SKM-1 (cell line): Measurements from ENCODE around the gene DLG2.

Source experiments
- DNase-seq: peaks from one replicate; lab custom pipeline; 2025; ENCODE audit not compliant: unreplicated experiment; lab: John Stamatoyannopoulos, UW

DLG2 gene

DNA sequence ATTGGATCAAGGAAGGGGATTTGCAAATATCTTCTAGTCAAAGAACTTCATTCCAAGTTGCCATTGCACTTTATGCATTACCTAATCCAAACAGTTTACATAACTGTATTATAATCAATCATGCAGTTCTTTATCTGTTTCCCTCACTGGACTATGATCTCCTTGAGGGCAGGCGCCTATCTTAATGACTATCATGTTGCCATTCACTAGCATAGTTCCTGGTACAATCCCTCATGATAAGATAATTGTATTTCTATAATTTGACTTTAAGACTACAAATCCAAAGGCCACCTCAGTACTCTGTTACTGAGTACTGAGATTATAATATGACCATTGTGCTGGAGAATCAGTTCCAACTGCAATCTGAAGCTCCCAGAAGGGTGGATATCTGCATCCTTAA lies 2062.3 kb downstream of the DLG2 start:
- no peak for DNase-seq

DNA sequence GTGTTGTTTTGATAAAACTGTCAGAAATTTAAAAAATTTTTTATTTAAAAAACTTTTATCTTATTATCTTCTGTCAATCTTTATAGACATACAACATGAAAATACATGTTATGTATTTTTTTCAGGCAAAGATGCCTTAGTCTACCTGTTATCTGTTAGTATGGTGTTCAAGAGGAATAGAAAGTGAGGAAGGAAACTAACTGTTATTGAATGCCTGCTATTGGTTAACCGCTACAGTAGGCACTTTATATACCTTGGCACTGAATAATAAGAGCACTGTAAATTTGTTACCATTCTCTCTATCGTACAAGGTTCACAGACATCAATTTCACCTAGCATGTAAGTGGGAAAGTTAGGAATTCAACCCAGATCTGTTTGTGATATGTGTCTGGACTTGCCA lies 2068.9 kb downstream of the DLG2 start:
- no peak for DNase-seq

DNA sequence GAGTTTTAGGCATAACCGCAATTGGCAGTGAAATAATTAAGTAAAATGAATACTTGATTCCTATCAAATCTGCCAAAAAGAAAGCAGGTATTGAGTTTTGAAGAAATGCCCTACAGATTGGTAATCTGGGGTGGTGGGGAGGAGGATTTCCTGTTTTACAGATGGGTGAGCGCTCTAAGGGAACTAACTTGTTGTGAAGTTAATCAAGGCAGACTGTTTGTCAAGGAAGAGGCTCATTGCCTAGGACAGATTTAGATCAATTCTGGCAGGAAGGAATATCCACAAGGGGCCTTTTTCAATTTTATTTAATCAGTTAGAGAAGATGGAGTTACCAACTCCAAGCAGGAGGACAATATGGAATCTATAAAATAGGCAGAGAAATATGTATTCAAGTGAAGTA lies 2069.5 kb downstream of the DLG2 start:
- DNase-seq = no peak

DNA sequence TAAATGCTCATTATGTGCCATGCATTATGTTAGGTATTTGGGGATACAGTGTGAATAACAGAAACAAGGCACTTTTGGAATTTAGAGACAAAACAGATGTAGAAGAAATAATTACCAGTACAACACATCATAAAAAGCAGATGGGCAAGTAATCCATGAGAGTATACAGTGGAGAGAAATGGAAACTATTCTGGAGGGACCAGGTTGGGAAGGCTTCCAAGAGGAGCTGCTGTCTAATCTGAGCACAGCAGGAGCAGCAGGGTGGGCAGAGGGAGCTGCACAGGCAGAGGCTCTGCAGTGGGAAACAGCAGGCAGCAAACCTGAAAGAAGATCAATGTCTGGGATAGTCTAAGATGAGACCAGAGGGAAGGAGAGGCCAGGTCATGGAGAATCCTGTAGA lies 2072.3 kb downstream of the DLG2 start:
- no peak for DNase-seq

DNA sequence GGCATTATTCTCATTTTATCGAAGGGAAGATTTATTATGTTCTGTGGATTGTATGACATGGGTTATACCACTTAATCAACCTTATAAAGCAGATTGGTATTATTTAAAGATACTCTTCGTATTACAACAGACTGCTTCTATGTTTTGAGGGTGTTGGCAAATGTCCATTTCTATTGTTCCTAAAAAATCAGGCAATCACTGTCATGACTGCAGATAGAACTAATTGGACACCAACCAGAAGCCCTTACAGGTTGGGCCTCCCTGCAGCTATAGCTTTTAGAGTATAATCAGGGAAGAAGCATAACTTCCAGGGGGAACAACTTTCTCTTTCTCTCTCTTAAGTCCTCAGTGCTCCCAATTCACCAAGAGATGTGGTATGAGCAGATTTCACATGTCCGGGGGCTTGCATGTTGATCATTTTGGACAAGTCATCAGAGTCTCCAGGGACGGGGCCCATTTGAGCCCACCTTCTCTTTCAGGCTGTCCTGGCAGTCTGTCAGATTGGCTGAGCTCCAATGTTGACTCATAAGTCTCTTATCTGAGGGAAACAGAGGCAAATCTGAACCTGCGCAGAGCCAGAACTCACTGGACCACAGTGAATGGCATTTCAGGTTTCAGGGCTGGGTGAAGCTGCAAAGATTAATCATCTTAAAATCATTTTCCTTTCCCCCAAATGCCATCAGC lies 2077.0 kb downstream of the DLG2 start:
- no peak for DNase-seq

DNA sequence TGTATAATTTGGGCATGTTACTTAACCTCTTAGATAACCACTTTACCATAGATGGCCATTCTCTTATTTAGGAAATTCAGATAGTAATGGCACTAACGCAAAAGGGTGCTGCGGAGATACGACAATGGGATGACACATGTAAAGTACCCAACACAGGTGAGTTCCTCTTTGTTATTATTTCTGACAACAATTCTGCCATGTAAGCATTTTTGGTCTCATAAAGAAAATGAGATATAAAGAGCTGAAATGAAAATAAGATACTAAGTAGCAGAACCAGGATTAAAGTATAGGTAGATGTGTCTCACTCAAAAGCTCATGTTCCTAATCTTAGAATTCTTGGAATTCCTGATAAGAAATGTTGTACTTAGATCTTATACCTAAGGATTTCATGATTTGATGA lies 2080.8 kb downstream of the DLG2 start:
- no peak for DNase-seq

DNA sequence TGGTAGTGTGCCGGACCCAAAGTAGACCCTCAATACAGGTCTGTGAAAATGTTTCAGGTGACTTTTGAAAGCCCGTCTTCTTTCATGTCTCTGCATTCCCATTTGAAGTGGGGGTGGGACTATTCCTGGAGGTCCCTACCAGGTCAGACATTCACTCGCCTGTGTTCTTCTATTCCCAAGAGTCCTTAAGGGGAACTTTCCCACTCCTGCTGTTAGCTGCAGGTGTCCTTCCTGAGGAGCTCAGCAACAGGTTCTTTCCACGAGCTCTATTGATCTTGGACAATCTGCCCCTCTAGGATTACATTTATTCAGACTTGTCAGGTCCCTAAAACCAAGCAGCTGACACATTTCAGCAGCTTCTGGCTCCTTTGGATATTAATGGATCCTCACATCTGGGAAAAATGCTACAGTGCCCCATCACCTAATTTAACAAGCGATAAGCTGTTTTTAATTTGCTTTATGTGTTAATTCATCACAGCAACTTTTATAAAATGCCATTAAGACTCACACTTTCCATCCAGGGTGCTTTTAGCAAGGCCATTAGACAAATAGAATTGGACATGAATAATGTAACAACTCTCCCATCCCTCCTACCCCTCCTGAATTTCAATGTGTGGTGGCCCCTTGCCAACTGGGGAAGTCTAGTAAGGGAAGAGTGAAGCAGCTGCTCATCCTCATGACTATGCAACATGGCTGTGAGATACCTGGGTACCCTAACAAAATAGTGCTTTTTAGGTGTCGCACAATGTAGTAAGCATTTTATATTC lies 2081.5 kb downstream of the DLG2 start:
- no peak for DNase-seq

DNA sequence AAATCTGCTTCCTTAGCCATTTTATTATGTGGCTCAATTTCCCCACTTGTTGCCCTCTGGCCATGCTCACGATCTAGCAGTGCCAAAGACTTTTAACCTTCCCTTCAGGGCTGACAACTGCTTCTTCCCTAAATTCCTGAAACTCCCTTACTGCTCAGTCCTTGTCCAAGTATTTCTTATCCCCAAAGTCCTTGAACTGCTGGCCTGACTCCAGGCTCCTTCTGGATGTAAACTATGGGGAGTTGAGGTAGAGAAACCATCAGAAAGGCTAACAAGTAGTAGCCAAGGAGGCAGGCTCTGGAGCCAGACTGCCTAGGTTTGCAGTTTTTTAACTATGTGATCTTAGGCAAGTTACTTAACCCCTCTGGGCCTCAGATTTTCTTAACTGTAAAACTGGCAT lies 2082.3 kb downstream of the DLG2 start:
- no peak for DNase-seq

DNA sequence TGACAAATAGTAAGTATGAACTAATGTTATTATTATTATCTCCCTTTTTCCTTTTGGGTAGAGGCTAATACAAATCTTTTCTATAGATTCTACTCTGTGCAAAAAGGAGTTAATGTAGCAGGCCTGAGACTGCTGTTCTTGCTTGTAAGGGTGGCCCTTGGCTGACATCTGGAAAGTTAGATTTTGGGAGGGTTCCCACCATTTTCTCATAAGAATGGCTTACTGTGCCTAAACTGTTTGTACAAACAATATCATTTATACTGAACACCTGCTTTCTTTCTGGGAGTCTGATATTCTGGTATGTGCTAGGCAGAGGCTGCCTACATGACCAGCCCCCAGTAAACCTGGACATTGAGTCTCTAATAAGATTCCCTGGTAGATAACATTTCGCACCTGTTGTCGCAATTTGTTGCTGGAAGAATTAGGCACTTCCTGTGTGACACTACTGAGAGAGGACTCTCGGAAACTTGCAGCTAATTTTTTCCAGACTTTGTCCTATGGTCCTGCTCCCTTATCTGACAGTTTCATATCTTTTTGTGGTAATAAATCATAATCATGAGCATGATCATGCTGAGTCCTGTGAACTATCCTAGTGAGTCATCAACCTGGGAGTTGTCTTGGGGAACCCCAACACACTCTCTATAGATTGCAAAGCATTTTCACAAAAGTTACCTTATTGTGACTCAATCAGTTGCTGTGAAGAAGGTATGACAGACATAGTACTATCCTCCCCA lies 2083.3 kb downstream of the DLG2 start:
- no peak for DNase-seq

DNA sequence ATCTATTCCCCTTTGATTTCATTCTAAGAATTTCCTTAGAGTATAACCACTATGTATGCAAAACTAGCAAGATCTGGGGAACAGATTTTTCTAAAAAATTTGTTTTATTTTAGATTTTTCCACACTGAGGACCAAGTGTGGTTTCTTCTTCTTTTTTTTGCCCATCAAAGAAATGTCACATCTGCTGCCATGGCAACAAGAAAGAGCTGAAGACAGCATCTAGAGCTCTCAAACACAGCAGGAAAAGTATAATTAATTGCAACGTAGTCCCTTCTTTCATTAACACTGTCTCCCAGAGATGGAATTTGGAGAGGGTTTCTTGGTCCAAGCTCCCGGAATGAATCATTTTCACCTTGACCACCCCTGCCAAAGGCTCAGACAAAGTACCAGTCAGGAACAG lies 2084.3 kb downstream of the DLG2 start:
- no peak for DNase-seq

DNA sequence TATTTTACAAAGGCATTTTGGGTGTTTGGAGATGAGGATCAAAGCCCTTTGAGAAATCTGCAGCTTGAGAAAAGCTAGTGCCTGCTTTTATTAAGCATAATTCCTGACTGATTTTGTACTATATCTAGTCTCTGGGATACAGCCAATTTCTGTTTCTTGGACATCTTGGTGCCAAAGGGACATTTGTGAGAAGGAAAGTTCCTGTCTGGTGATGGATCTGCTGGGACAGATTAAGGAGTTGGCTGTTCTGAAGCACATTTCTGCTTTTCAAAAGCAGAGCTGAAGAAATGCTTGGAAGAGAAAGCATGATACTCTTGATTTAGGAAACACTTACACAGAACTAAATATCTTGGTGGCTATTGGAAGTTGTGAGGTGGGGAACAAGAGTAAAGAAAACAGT lies 2086.4 kb downstream of the DLG2 start:
- no peak for DNase-seq

DNA sequence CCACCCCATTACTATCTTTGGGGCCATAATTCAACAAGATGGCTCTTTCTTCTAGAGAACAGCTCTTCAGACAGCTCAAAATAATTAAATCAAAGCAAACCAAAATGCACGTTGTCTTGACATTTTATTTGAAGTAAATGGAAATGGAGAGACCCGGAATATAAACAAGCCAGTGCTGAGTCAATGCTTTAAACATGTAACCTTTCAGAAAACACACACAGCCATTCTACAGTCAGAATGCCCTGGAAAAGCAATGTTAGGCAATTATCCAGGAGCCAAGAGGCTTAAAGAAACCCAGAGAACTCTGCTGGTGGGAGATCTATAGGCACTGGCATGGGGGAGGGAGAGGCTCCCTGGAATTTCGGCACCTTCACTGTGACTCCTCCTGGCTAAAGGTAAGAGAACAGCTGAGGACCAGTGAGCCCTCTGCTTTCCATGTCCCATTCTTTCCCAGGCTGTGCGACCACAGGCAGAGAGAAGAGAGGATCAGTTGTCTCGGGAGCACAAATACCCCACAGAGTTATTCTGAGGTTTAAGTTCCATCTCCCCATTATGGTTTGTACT lies 2086.9 kb downstream of the DLG2 start:
- DNase-seq = no peak

DNA sequence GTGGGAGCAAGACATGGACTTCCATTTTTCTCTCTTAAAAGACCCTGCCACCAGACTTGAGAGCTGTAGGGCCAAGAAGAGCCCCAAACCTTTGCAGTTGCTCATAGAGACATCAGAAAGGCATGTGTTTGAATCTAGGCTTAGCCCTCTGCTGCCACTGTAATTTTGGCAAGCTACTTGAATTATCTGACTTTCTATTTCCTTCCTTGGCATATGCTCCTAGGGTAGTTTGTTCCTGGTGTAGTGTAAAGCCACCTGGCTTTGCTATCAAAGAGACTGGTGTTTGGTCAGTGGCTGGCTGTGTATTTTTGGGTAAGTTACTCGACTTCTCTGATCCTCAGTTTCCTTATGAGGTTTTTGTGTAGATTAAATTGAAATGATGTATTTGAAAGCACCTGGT lies 2088.9 kb downstream of the DLG2 start:
- no peak for DNase-seq

DNA sequence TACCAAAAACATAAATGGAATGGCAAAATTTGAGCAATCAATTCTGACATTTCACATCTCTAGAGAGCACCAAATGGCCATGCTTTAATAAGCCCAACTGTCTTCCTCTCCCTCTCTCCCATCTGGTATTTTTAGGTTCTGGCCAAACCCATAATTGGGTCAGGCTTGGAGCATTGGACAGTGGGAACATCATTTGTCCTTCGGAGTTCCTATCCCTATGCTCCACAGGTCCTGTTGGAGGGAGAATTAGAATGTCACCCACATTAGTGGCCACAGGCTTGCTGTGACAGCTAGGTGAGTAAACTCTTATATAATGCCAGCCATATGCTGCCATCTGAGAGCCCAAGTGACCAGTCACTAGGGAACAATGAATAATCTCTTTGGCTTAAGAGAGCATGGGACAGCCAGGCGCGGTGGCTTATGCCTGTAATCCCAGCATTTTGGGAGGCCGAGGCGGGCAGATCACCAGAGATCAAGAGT lies 2090.0 kb downstream of the DLG2 start:
- DNase-seq = no peak

DNA sequence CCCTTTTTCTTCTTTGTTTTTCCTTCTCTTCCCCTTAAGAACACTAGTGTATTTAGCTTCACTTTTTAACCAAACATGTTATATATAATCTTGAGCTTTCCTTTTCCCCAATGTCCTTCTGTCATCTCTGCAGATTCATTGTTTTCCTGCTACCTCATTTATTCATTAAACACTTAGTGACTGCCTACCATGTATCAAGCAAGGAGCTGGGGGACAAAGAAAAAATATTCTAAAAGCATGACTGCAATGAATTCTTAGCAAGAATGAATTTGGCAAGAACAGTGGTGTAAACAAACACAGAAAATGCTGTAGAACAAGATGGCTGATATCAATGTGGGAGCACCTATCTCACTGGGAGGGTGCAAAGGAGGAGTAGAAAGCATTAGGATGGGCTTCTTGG lies 2094.0 kb downstream of the DLG2 start:
- DNase-seq = no peak

DNA sequence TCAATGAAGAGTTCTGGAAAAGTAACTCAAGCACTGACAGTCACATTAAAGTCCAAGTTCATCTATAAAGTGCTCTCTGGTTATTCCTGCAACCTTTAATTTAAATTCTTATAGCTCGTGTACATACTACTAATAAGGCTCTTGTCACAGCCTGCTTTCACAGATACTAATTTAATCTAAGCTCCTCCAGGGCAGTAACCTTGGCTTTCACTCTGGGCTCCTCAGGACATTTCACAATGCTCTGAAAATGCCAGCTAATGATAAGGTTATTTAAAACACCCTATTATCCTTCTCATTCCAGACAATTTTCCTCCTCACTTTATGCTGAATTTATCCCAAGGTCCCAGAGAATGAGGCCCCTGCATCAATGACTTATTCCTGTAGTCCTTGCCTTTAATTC lies 2098.3 kb downstream of the DLG2 start:
- DNase-seq = no peak

DNA sequence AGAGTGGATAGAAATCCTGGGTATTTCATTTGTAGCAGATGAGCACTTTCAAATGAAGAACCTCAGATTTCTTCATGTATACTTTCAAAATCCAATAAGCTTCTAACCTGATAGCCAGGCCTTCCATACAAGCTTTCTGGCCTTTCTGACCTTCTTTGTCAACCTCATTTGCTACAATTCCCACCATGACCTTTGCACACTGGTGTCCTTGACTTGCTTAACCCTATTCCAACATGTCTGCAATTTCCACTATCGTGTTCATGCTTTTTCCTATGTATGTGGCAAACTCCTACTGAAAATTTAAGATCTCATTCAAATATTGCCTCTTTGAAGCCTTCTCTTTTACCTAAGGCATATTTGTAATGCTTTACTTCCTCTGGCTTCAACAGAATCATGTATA lies 2098.9 kb downstream of the DLG2 start:
- no peak for DNase-seq

DNA sequence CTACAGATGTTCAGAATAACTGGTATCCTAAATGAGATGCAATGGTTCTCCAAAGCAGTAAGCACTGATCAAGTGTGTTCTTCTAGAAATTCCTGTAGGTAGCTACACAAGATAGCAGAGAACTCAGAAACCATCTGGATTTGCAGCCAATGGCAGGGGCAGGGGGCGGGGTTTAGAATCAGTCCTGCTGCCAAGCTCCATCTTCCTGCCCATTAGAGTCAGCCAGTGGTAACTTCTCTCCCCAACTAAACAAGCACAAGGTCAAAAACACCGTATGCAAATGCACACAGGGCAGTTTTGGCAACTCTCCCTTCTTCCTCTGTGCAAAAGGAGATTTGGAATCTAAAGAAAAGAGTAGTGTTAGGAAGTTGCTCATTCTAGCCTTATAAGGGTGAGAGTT lies 2103.5 kb downstream of the DLG2 start:
- DNase-seq = no peak

DNA sequence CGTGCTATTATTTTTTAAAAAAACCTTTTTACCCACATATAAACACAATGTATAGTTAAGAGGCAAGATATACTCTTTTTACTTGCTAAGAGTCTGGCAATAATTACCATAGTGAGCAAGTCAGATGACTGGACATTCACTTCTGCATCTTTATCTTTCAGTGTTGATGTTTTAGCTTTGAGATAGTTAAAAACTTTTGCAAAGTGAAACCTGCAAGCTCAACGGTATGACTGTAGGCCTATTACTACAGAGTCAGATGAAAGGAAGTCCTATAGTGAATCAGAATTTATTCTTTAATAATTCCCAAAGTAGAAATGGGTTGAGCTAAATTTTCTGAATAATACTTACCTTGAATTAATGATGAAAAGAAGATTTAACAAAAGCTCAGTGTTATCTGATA lies 2104.2 kb downstream of the DLG2 start:
- DNase-seq = no peak

DNA sequence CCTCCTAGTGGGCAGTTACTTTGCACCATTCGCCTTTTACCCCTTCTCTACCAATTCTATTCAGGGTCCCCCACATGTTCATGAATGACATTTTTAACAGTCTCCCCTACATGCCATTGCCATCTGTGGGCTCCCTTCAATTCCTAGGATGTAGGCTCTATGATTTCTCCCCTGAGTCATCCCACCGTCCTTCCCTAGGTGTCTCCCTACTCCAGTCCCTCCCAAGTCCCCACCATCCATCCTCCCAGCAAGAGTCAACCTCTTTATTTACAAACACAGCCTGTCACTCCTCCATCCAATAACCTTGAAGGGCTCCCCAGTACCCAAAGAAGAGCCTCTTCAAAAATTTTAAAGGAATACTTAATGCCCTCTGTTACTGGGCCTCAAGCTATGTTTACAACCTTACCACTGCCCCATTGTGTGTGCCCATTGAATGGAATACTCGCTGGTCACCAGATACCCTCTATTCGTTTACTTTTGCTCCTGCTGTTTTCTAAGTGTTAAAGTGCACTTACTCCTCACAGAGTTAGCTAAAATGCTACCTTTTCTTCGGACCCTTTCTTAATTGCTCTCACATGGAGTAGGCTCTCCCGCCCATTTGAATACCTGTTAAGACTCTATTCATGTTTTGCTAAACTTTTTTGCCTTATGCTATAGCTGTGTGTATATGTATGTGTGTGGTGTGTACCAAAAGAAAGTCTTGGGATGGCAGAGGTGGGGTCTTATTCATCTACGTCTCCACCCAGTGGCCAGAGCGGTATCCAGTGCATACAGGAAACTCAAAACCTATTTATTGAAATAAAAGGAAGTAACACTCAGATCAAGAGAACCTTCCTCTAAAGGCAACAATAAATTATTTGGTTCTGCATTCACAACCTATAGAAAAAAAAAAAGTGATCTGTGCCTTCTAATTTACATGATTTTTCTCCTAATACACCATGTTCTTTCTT lies 2105.2 kb downstream of the DLG2 start:
- no peak for DNase-seq

DNA sequence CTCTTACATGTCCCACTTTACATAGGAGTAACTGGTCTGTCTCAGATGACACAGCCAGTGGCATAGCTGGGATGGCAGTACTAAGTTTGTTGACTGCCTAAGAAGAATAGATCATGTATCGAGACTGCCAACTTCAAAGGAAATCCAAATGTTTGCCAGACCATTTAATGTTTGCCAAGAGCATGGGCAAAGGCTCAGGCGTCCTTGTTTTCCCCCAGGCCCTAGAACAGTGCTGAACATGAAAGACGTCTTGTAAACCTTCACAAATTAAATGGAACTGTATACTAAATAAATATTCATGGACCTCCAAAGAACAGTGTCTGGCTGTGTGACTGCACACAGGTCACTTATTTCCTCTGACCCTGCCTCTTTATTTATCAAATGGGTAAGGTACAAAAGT lies 2106.3 kb downstream of the DLG2 start:
- DNase-seq = no peak
